Calu3 (cell line): Measurements from ENCODE around the gene COL19A1. TPM values are rescaled to one million over a fixed set of nuclear protein-coding genes. Genes with fewer than 3 reads are reported as not detected.

Experiments
- BruUV-seq: library from RNA; stranded (reverse); fragments of 400-500 nt; replicated peaks from 2 replicates; lab custom pipeline; 2021; lab: Mats Ljungman, UMichigan
- CTCF ChIA-PET: fragments of 300-600 bp; sonication (Branson Sonifier 250); formaldehyde crosslinking; loops from one replicate; lab custom pipeline; 2022; ENCODE audit warnings: antibody characterized with exemption; lab: Charles Lee
- DNase-seq: peaks from one replicate; pipeline ENCODE4 v3.0.0; 2022
- H3K27ac Mint-ChIP-seq: one replicate; pipeline ENCODE4 v1.8.0; 2022; ENCODE audit warnings: mixed read lengths; ENCODE audit not compliant: unreplicated experiment
- H3K27me3 Mint-ChIP-seq: one replicate; pipeline ENCODE4 v1.8.0; 2022; ENCODE audit warnings: mixed read lengths; ENCODE audit not compliant: unreplicated experiment
- H3K36me3 Mint-ChIP-seq: one replicate; pipeline ENCODE4 v1.8.0; 2022; ENCODE audit warnings: mild to moderate bottlenecking, moderate library complexity, mixed read lengths; ENCODE audit not compliant: insufficient read depth, unreplicated experiment
- H3K4me1 Mint-ChIP-seq: one replicate; pipeline ENCODE4 v1.8.0; 2022; ENCODE audit warnings: mild to moderate bottlenecking, low read depth, mixed read lengths; ENCODE audit not compliant: unreplicated experiment
- H3K4me3 Mint-ChIP-seq: one replicate; pipeline ENCODE4 v1.8.0; 2022; ENCODE audit warnings: mild to moderate bottlenecking, low read depth, moderate library complexity, mixed read lengths; ENCODE audit not compliant: unreplicated experiment
- H3K9me3 Mint-ChIP-seq: one replicate; pipeline ENCODE4 v1.8.0; 2022; ENCODE audit warnings: low read depth, mixed read lengths; ENCODE audit not compliant: unreplicated experiment
- intact Hi-C: fragments of 100-400 bp; cut with micrococcal nuclease; formaldehyde crosslinking; loops from one replicate; pipeline ENCODE4 v1.10.0; 2022; ENCODE audit not compliant: unreplicated experiment
- total RNA-seq: library from RNA; stranded (reverse); gene quantifications from 2 replicates; pipeline ENCODE4 v1.2.3, GENCODE V29; 2022
- TF ChIP-seq, protein P1 (sequence below): fragments of 200-600 bp; IDR thresholded peaks from one replicate; pipeline ENCODE4 v1.8.0; 2022; ENCODE audit warnings: antibody characterized with exemption; ENCODE audit not compliant: unreplicated experiment

COL19A1 gene
- total RNA-seq, 1 experiment from 2014 or later: not detected

DNA sequence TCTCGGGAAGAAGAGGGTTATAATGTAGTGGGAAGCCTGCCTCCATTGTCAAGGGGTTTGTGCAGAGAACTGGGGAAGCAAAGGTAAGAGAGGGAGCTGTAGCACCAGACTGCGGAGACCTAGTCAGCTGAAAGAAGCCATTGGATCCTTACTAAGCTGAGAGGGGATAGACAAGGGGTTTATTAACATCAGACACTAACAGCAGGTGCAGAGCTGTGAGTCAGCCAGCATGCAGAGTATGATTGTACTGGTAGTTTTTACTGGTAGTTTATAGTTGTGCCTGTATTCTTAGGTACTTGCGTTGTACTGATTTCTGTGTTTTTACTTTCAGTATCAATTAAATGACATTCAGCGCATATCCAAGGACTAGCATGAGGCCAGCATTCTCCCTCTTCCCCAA is 17.8 kb upstream of the COL19A1 start:
- no peak for DNase-seq
- TF ChIP-seq, protein P1, sequence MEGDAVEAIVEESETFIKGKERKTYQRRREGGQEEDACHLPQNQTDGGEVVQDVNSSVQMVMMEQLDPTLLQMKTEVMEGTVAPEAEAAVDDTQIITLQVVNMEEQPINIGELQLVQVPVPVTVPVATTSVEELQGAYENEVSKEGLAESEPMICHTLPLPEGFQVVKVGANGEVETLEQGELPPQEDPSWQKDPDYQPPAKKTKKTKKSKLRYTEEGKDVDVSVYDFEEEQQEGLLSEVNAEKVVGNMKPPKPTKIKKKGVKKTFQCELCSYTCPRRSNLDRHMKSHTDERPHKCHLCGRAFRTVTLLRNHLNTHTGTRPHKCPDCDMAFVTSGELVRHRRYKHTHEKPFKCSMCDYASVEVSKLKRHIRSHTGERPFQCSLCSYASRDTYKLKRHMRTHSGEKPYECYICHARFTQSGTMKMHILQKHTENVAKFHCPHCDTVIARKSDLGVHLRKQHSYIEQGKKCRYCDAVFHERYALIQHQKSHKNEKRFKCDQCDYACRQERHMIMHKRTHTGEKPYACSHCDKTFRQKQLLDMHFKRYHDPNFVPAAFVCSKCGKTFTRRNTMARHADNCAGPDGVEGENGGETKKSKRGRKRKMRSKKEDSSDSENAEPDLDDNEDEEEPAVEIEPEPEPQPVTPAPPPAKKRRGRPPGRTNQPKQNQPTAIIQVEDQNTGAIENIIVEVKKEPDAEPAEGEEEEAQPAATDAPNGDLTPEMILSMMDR: no peak
- CTCF ChIA-PET: no interaction called here
- H3K27me3 Mint-ChIP-seq: no peaks in the 10 kb centered on the region
- no peaks in the 10 kb centered on the region for H3K4me1 Mint-ChIP-seq
- intact Hi-C loops: no loop called here
- H3K36me3 Mint-ChIP-seq: no peaks in the 10 kb centered on the region
- no TSS peak for BruUV-seq
- peaks cover 6% of the 10 kb centered on the region for H3K9me3 Mint-ChIP-seq
- no peak overlapping the region for H3K4me3 Mint-ChIP-seq
- no peak overlapping the region for H3K27ac Mint-ChIP-seq

DNA sequence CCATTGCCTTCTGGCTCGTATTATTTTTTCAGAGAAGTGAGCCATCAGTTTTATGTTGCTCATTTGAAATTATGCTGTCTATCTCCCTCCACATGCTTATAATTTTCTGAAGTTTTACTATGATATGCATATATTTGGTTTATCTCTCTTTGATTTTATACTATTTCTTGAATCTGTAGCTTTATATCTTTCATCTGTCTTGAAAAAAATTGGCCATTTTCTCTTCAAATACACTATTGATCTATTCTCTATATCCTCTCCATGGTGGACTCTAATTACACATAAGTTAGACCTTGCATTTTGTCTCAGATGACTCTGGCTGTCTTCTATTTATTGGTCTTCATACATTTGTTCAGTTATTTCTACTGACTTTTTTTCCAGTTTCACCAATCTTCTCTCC is 13.7 kb upstream of the COL19A1 start:
- TF ChIP-seq, protein P1: no peak
- Mint-ChIP-seq H3K27ac (no peak overlapping the region), H3K9me3 (peaks cover 6% of the 10 kb centered on the region), H3K4me1 (no peaks in the 10 kb centered on the region), H3K36me3 (no peaks in the 10 kb centered on the region), H3K4me3 (no peak overlapping the region), H3K27me3 (no peaks in the 10 kb centered on the region)
- no peak for DNase-seq
- CTCF ChIA-PET: no interaction called here
- BruUV-seq: no TSS peak
- intact Hi-C loops: no loop called here

DNA sequence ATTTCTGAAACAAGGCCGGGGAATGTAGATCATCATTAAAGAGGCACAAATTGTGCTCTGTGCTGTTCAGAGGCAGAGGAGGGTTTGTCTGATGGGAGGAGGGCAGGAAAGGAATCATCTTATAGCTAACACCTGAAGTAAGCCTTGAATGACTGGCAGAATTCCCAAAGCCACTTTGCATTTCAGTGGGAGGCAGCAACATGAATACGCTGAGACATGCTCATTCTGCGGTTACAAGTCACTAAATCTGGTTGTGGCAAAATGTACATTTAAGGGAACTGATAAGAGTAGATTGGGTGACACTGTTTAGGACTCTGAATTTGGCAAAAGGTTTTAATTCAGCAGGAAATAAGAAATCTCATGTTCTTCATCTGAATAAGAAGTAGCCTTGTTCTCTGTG is 4.4 kb upstream of the COL19A1 start:
- Mint-ChIP-seq H3K27me3 (peaks cover 9% of the 10 kb centered on the region), H3K4me1 (peaks cover 10% of the 10 kb centered on the region), H3K9me3 (no peaks in the 10 kb centered on the region), H3K36me3 (peaks cover 5% of the 10 kb centered on the region), H3K4me3 (no peak overlapping the region), H3K27ac (no peak overlapping the region)
- TF ChIP-seq, protein P1: no peak
- intact Hi-C loops: no loop called here
- CTCF ChIA-PET: no interaction called here
- BruUV-seq: no TSS peak
- DNase-seq: no peak

DNA sequence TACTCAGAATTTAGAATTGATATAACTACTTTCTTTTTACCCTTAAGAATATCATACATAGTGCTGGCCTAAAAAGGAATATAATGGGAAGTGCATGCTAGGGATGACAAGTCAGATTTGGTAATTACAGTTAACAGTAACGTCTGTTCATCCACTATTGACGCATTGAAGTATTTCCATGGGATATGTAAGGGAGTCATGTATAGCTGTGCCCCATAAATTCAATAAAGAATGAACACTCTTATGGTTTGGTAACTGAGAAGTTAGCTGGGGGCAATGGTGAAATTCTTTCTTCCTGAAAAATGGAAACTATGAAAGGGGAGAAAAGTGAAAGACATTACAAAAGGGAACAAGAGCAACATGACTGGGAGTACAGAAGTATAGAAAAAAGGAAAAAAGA is 2.6 kb upstream of the COL19A1 start:
- Mint-ChIP-seq H3K27me3 (peaks cover 26% of the 10 kb centered on the region), H3K4me1 (peaks cover 19% of the 10 kb centered on the region), H3K27ac (no peak overlapping the region), H3K36me3 (peaks cover 11% of the 10 kb centered on the region), H3K9me3 (no peaks in the 10 kb centered on the region), H3K4me3 (no peak overlapping the region)
- no TSS peak for BruUV-seq
- DNase-seq: no peak
- CTCF ChIA-PET: no interaction called here
- intact Hi-C loops: no loop called here
- TF ChIP-seq, protein P1: no peak
